ENCODE measurements around the gene EHD4. TPM values are rescaled to one million over a fixed set of nuclear protein-coding genes. Genes with fewer than 3 reads are reported as not detected.

EHD4 gene
- total RNA-seq, 1 donor from 2014 or later = 64.9 TPM

- TF ChIP-seq CTCF (IDR thresholded peaks at IDR 0.05; ENCODE audit: unreplicated experiment) = no peak
- Mint-ChIP-seq H3K27me3 (ENCODE audit: unreplicated experiment) (peaks cover 14% of the 10 kb centered on the region), H3K9me3 (ENCODE audit: unreplicated experiment) (no peaks in the 10 kb centered on the region), H3K4me3 (ENCODE audit: unreplicated experiment) (peak overlapping the region; percentile 42), H3K27ac (ENCODE audit: unreplicated experiment) (peak overlapping the region; percentile 89), H3K4me1 (ENCODE audit: unreplicated experiment) (peaks cover 51% of the 10 kb centered on the region), H3K36me3 (ENCODE audit: low read depth, unreplicated experiment) (peaks cover 32% of the 10 kb centered on the region)
- no peak for DNase-seq (ENCODE audit: low spot score)
Measured at GRCh38 chr15:41943543-41944312, 28.6 kb downstream of the EHD4 start.

GRCh38 chr15:41942886-41943285 is 29.5 kb downstream of the EHD4 start:
- Mint-ChIP-seq H3K27me3 (ENCODE audit: unreplicated experiment) (peaks cover 14% of the 10 kb centered on the region), H3K27ac (ENCODE audit: unreplicated experiment) (peak overlapping the region; percentile 50), H3K4me3 (ENCODE audit: unreplicated experiment) (no peak overlapping the region), H3K4me1 (ENCODE audit: unreplicated experiment) (peaks cover 58% of the 10 kb centered on the region), H3K36me3 (ENCODE audit: low read depth, unreplicated experiment) (peaks cover 32% of the 10 kb centered on the region), H3K9me3 (ENCODE audit: unreplicated experiment) (no peaks in the 10 kb centered on the region)
- no peak for DNase-seq (ENCODE audit: low spot score)
- no peak for TF ChIP-seq CTCF (IDR thresholded peaks at IDR 0.05; ENCODE audit: unreplicated experiment)

GRCh38 chr15:41941644-41942415 is 30.5 kb downstream of the EHD4 start:
- Mint-ChIP-seq H3K27me3 (ENCODE audit: unreplicated experiment) (peaks cover 14% of the 10 kb centered on the region), H3K4me1 (ENCODE audit: unreplicated experiment) (peaks cover 64% of the 10 kb centered on the region)

GRCh38 chr15:41940441-41940857 is 31.9 kb downstream of the EHD4 start:
- Mint-ChIP-seq H3K4me1 (ENCODE audit: unreplicated experiment) (peaks cover 78% of the 10 kb centered on the region), H3K27ac (ENCODE audit: unreplicated experiment) (peak overlapping the region; percentile 27), H3K27me3 (ENCODE audit: unreplicated experiment) (peaks cover 22% of the 10 kb centered on the region), H3K36me3 (ENCODE audit: low read depth, unreplicated experiment) (peaks cover 42% of the 10 kb centered on the region), H3K9me3 (ENCODE audit: unreplicated experiment) (no peaks in the 10 kb centered on the region), H3K4me3 (ENCODE audit: unreplicated experiment) (no peak overlapping the region)
- no peak for TF ChIP-seq CTCF (IDR thresholded peaks at IDR 0.05; ENCODE audit: unreplicated experiment)
- DNase-seq (ENCODE audit: low spot score) = no peak

More at GRCh38 chr15:41941644-41942415, 30.5 kb downstream of the EHD4 start:
- no peaks in the 10 kb centered on the region for H3K9me3 Mint-ChIP-seq (ENCODE audit: unreplicated experiment)
- H3K36me3 Mint-ChIP-seq (ENCODE audit: low read depth, unreplicated experiment) = peaks cover 37% of the 10 kb centered on the region
- H3K27ac Mint-ChIP-seq (ENCODE audit: unreplicated experiment) = peak overlapping the region; percentile 42
- no peak for TF ChIP-seq CTCF (IDR thresholded peaks at IDR 0.05; ENCODE audit: unreplicated experiment)
- H3K4me3 Mint-ChIP-seq (ENCODE audit: unreplicated experiment) = no peak overlapping the region
- no peak for DNase-seq (ENCODE audit: low spot score)

- Mint-ChIP-seq H3K4me3 (ENCODE audit: unreplicated experiment) (no peak overlapping the region), H3K27me3 (ENCODE audit: unreplicated experiment) (peaks cover 22% of the 10 kb centered on the region)
Measured at GRCh38 chr15:41939986-41940385, 32.4 kb downstream of the EHD4 start.

More at GRCh38 chr15:41939986-41940385, 32.4 kb downstream of the EHD4 start:
- DNase-seq (ENCODE audit: low spot score) = no peak
- H3K27ac Mint-ChIP-seq (ENCODE audit: unreplicated experiment) = no peak overlapping the region
- H3K4me1 Mint-ChIP-seq (ENCODE audit: unreplicated experiment) = peaks cover 78% of the 10 kb centered on the region
- no peak for TF ChIP-seq CTCF (IDR thresholded peaks at IDR 0.05; ENCODE audit: unreplicated experiment)
- peaks cover 41% of the 10 kb centered on the region for H3K36me3 Mint-ChIP-seq (ENCODE audit: low read depth, unreplicated experiment)
- H3K9me3 Mint-ChIP-seq (ENCODE audit: unreplicated experiment) = no peaks in the 10 kb centered on the region
